ENCODE measurements around the gene ADTRP.
A peak's percentile ranks its signal among the peaks of the same experiment; 100 is the strongest.

Gene ADTRP

DNA sequence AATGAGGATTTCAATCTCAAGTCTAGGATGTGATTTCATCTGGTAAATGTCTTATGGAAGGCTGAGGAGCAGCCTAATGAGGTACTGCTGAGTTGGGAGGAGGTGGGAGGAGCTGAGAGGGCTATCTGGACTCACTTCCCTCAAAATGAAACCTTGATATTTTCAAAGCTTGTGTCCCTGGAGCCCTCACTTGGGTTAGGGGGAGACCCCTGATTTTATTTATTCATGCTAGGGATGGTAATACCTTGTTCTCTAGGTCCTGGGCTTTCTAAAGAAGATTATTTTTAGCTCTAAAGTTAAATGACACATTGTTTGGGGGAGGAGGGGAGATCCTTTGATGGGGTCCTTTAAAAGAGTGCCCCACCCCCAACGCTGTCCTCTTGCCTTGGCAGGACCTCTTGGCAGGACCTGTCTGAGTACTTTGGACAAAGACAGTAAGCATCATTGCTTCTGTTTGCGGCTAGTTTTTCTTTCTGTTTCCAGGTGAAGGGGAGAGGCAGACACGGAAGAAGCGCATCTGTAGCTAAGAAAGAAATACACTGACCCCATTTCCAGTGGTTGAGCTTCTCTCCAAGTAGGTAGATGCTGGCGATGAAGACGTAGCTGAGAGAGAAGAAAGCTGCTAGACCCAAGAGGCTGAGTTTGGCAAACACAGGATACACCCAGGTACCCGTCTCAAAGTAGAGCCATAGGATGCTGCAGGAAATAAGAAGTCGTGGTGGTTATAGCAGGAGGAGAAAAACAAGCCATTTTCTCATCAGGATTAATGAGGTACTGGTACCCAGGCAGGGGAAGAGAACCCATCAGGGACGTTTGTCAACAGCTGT, 55.6 kb downstream of the ADTRP start:
- no peak for DNase-seq

GRCh38 chr6:11722220-11722619, 56.4 kb downstream of the ADTRP start:
- DNase-seq = no peak

DNA sequence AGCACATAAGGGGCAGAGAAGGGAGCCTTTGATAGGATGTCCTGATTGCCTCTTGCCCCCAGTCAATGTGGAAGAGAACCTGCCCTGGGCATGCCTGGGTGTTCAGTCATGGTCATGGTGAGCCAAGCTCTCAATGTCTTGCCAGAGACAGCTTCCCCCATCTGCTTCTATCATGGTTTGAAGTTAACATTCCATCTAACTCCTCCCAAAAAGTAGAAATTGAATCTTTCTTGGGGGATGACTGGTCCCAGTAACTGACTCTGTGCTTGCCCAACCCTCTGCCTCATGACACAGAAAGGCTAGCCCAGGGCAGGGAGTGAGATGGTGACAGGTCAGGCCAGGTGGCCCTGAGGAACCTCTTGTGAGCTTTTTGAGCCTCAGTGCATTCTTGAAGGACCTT, 60.1 kb downstream of the ADTRP start:
- no peak for DNase-seq

- DNase-seq = no peak
These were observed 60.6 kb downstream of the ADTRP start for GRCh38 chr6:11718031-11718430.

- no peak for DNase-seq
These were observed 63.8 kb downstream of the ADTRP start for GRCh38 chr6:11714798-11715285.

GRCh38 chr6:11714116-11714797, 64.3 kb downstream of the ADTRP start:
- peak; percentile 57 for DNase-seq

DNA sequence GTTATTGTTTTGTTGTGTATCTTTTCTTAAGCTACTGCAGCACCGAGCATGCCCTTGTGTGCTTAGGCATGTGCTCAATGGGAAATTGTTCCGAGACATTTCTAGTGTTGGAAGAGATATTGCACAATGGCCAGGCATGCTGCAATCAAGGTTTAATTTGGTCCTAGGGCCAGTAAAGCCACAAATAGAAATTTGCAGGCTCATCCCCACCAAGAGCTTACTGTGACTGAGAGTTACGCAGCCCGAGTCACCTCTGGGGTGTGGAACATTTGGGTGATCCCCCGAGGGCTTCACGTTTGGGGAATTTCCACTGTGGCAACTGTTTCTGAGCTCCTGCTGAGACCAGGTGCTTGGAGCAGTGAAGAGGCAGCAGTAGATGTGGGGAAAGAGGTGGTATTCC, 65.8 kb downstream of the ADTRP start:
- peak; percentile 69 for DNase-seq

DNA sequence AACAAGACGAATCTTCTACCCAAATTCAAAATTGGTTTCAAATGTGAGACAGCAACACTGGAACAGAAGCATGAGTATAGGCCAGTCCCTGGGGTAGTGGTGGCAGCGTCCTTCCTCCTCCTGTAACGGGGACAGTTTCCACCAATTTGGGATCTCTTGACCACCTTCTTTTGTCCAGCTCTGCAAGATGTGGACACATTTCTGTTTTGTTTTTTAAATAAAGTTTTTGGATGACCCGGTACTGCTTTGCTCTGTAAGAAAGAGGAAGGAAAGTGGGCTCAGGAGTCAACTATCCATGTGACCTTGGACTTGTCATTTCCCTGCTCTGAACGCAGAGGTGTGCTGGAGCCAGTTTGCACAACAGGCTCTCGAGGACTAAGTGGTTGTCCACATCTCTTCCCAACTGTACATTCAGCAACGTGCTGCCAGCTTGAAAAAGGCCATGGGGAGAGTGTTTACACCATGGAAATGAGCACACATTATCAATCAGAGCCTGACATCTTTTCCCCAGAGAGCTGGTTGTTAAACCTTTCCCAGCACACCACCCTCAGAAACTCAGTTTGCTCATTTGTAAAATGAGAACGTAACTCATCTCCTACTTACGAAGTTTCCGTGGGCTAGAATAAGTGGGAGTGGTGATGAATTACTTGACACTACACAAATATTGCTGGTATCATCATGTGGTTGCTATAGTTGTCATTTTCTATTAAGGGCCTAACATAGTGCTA, 66.5 kb downstream of the ADTRP start:
- DNase-seq = no peak

DNA sequence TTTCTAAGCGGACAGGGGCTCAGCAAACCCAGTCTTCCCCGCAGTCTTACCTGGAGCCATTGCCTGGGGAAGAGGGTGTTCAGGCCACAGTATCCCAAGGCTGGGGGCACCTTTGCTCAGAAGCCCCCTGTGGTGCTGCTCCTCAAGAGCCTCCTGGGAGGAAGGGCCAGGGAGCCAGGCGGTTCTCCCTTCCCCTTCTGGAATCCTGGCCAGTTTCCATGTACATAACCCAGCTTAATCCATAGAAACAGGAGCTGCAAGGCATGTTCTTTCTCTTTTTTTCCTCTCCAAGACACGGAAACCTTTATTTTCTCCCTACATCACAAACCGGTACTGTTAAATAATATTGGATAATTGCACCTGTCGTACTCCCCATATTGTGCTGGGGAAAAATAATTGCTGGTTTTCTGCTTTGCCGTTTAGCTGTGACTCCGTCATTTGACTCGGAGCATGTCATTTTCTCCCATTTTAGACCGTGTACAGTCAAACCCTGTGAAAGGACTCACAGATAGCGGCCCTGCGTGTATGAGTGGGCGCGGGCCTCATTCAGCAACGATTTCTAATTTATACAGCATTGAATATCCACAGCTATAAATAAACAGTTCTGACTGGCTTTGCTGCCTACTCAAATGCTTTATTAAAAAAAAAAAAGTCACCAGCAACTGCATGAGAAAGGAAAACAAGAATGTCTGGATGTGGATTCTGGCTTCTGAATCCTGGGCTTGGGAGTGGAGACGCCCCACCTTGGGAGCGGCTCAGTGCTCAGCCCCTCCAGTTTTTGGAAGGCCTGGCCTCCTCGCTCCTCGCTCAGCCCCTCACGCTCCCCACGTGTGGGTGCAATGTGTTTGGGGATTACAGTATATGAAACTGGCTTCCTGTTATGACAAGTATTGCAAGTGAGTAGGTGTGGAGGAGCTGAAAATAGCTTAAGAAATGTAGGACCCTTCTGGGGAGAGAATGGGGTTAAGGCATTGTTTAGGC, 67.3 kb downstream of the ADTRP start:
- peak; percentile 83 for DNase-seq

GRCh38 chr6:11710311-11710761, 68.3 kb downstream of the ADTRP start:
- DNase-seq = peak; percentile 64

DNA sequence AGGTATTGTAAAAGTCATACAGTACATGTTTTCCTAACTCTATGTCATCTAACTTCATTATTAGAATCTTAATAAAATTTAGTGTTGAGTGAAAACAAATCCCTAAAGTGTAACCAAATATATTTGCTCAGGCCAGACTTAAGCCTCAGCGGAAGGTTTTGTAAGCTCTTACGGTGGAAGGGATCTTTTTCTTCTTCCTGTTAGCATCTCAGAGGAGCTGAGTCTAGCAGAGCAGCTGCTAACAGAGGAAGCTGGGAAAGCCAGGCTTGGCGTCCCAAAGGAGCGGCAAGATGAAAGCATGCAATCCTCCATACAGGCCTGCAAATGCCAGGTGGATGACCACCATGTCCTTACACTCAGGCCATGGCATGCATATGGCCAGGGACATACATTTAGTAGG, 72.4 kb downstream of the ADTRP start:
- no peak for DNase-seq

GRCh38 chr6:11705483-11705882, 73.1 kb downstream of the ADTRP start:
- DNase-seq = no peak

DNA sequence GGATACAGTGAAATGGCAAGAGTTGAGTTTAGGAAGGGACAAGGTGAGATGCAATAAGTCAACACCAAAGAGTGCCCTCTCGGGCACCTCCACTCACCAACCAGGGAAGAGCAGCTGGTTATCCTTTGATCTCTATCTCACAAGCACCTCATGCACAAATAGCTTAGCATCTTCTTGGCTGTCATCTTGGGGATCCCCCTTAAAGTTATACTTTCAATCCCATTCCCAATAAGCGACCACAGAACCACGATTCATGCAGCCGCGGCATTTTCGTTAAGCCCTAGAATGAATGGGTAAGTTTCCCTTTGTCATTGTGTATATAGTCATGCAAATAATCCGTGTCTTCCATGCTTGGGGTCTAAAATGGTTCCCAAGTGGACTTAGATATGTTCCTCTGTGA, 73.5 kb downstream of the ADTRP start:
- DNase-seq = peak; percentile 57

DNA sequence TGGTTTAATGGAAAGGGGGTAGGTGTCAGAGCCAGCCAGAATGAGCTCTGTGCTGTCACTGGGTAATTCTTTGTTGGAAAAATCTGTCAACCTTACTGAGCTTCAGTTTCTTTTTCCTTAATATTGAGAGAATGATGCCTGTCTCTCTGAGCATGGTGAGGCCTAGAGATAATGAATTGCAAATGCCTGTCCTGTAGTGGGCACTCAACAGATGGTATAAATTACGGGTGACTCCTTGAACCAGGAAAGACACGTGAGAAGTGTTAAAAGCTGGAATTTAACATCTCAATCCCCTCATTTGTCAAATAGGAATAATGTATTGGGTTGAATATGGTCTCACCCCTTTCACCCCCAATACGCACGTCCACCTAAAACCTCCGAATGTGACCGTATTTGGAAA, 74.9 kb downstream of the ADTRP start:
- DNase-seq = no peak

DNA sequence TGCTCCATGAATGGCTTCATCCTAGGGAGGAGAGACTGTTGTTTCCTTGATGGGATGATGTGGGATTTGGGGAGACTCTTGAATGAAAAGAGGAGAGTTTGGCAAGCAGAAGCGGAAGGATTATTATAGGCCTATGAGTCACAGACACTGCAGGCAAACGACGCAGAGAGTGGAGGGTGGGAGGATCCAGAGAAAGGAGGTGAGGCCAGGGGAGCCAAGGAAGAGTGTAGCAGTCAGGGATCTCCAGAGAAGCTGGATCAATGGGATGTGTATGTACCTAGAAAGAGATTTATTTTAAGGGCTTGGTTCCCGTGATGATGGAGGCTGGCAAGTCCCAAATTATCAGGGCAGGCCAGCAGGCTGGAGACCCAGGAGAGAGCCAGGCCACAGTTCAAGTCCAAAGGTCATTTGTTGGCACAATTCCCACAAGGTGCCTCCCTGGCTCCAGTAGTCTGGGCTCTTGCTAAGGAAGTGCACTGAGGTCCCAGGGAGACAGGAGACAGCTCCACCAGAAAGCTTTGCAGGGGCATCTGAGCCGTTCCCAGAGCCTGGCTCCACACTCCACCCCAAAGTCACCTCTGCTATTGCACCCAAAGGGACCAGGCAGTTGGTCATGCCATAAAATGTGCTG, 76.0 kb downstream of the ADTRP start:
- no peak for DNase-seq

DNA sequence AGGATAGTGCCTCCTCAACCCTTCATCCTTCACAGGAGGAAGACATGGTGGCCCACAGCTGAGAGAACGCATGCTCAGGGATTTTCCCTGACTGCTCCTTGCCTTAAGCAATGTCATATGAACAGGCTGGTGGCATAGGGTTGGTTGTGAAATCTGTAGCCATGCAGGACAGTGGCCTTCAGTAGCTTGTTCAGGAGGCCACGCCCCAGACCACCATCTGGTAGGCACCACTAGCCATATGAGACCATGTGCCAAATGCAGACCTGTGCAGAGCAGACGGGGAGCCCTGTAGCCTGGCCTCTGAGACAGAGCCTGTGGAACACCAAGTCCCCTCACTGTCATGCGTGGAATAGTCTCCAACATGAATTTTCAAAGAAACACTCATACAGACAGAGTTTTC, 76.5 kb downstream of the ADTRP start:
- no peak for DNase-seq

DNA sequence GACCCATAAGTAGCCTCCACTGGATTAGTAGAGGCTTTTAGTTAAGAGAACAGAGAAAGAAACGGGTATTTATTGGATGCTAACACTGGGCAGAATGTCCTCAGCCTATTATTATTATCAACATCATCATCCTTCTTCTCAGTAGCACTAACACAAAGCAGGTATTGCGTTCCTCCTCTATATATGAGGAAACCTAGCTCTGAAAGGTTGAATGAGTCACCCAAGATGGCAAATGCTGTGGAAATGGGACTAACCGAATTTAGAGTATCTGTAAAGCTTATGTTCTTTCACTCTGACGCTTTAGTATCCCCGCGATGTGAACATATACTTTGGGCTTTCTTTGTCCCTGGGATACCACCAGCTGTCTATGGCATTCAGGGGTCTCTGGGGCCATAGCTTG, 77.0 kb downstream of the ADTRP start:
- no peak for DNase-seq

GRCh38 chr6:11700118-11700718, 78.4 kb downstream of the ADTRP start:
- no peak for DNase-seq

DNA sequence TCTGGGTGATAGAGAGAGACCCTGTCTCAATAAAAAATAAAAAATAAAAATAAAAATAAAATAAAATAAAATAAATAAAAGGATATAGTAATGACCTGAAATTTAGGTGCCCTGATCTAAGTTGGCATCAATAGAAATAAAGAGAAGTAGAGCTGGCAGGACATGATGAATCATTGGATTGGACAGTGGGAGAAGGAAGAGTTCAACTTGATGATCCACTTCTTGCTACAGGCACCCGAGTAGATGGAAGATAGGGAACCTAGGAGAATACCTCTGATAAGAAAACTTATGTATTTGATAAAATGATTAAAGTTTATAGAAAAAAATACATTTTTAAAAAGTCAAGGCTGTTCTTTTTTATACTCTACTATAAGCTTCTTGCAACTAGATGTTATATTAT, 79.0 kb downstream of the ADTRP start:
- DNase-seq = no peak

DNA sequence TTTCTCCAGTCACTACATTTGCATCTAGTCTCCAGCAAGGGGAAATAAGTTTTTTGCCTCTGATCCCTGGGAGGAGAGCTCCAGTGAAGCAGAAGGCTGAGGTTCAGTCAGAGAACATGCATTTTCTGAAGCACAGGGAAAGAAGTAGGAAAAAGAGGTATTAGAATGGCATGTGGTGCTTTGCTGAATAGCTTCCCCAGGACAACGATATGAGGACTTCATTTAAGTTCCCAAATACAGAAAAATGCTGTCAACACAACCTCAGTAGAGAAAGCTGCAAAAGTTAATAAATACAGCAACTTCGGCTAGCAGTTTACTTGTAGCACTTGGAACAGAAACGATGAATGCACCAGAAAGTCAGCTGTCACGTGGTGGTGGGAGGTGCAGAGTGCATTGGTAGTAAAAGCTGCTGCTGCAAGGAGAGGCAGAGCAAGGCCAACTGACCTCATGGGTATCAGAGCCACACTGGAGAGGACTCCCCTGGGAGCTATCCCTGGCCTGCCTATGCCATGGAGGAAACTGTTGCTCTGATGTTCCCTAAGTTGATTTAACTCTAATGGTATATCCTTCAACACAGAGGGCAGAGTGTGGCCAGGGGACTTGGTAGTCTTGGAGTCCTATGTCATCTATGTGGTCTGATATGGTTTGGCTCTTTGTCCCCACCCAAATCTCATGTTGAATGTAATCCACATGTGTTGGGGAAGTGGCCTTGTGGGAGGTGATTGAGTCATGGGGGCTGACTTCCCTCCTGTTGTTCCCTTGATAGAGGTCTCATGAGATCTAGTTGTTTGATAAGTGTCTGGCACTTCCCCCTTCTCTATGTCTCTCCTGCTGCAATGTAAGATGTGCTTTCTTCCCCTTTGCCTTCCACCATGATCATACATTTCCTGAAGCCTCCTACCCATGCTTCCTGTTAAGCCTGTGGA, 85.9 kb downstream of the ADTRP start:
- DNase-seq = no peak
